CD4-positive, alpha-beta T cell treated with Interleukin-2 at 100 ng/mL for 4 hours (primary cell): Measurements from ENCODE around the gene THSD7B.

Experiments
- DNase-seq: peaks from one replicate; pipeline ENCODE4 v3.0.0-alpha.2; 2020; ENCODE audit warnings: low spot score

The THSD7B gene

GRCh38 chr2:137157851-137158250 is 392.5 kb downstream of the THSD7B start:
- DNase-seq: no peak

GRCh38 chr2:137161250-137161649 is 395.9 kb downstream of the THSD7B start:
- no peak for DNase-seq

- DNase-seq: no peak
These were observed 400.6 kb downstream of the THSD7B start for GRCh38 chr2:137165968-137166367.

- DNase-seq: no peak
These were observed 402.3 kb downstream of the THSD7B start for GRCh38 chr2:137167651-137168050.

GRCh38 chr2:137168552-137168951 is 403.2 kb downstream of the THSD7B start:
- DNase-seq: no peak

GRCh38 chr2:137172162-137172561 is 406.8 kb downstream of the THSD7B start:
- DNase-seq: no peak

GRCh38 chr2:137173463-137173862 is 408.1 kb downstream of the THSD7B start:
- DNase-seq: no peak

- no peak for DNase-seq
These were observed 409.9 kb downstream of the THSD7B start for GRCh38 chr2:137175246-137175645.

- no peak for DNase-seq
These were observed 413.6 kb downstream of the THSD7B start for GRCh38 chr2:137178951-137179377.

- DNase-seq: no peak
These were observed 414.2 kb downstream of the THSD7B start for GRCh38 chr2:137179542-137179941.

GRCh38 chr2:137180012-137180411 is 414.7 kb downstream of the THSD7B start:
- DNase-seq: no peak

GRCh38 chr2:137181370-137181769 is 416.0 kb downstream of the THSD7B start:
- no peak for DNase-seq

GRCh38 chr2:137182071-137182470 is 416.7 kb downstream of the THSD7B start:
- no peak for DNase-seq

- no peak for DNase-seq
These were observed 418.0 kb downstream of the THSD7B start for GRCh38 chr2:137183206-137183898.

GRCh38 chr2:137185378-137186078 is 420.2 kb downstream of the THSD7B start:
- DNase-seq: no peak

GRCh38 chr2:137187216-137187615 is 421.9 kb downstream of the THSD7B start:
- no peak for DNase-seq

- no peak for DNase-seq
These were observed 425.3 kb downstream of the THSD7B start for GRCh38 chr2:137190411-137191195.

- DNase-seq: no peak
These were observed 427.3 kb downstream of the THSD7B start for GRCh38 chr2:137192366-137193310.

GRCh38 chr2:137193401-137193800 is 428.1 kb downstream of the THSD7B start:
- DNase-seq: no peak

- no peak for DNase-seq
These were observed 428.8 kb downstream of the THSD7B start for GRCh38 chr2:137194111-137194510.

- no peak for DNase-seq
These were observed 434.4 kb downstream of the THSD7B start for GRCh38 chr2:137199751-137200150.

- no peak for DNase-seq
These were observed 437.0 kb downstream of the THSD7B start for GRCh38 chr2:137202318-137202717.
